ENCODE data around the gene GPR27. TPM values are rescaled to one million over a fixed set of nuclear protein-coding genes. Genes with fewer than 3 reads are reported as not detected.

Gene GPR27, protein sequence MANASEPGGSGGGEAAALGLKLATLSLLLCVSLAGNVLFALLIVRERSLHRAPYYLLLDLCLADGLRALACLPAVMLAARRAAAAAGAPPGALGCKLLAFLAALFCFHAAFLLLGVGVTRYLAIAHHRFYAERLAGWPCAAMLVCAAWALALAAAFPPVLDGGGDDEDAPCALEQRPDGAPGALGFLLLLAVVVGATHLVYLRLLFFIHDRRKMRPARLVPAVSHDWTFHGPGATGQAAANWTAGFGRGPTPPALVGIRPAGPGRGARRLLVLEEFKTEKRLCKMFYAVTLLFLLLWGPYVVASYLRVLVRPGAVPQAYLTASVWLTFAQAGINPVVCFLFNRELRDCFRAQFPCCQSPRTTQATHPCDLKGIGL
- total RNA-seq (2022; extraction: Qiagen RNA extraction; ENCODE audit: low read depth) = 3.0 to 3.3 TPM (median 3.2 TPM) in 5 replicates

DNA sequence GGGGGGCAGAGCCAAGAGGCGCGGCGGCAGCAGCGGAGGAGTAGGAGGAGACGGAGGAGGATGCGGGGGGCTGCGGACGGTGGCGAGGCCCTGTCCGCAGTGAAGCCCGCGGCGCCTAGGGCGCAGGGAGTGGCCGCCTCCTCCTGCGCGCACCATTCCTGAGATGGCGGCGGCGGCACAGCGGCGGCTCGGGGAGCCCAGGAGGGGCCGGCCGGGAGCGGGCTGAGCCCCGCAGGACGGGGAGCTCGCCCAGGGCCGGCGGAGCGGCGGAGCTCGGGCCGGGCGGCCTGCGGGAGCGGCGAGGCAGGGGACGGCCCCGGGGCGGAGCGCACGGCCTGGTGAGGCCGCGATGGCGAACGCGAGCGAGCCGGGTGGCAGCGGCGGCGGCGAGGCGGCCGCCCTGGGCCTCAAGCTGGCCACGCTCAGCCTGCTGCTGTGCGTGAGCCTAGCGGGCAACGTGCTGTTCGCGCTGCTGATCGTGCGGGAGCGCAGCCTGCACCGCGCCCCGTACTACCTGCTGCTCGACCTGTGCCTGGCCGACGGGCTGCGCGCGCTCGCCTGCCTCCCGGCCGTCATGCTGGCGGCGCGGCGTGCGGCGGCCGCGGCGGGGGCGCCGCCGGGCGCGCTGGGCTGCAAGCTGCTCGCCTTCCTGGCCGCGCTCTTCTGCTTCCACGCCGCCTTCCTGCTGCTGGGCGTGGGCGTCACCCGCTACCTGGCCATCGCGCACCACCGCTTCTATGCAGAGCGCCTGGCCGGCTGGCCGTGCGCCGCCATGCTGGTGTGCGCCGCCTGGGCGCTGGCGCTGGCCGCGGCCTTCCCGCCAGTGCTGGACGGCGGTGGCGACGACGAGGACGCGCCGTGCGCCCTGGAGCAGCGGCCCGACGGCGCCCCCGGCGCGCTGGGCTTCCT is at the start of gene GPR27:
TSS of gene GPR27 (plus strand) at position 155 of the 909 bp plus-strand sequence. CDS start at position 350, 195 bp downstream.

DNA sequence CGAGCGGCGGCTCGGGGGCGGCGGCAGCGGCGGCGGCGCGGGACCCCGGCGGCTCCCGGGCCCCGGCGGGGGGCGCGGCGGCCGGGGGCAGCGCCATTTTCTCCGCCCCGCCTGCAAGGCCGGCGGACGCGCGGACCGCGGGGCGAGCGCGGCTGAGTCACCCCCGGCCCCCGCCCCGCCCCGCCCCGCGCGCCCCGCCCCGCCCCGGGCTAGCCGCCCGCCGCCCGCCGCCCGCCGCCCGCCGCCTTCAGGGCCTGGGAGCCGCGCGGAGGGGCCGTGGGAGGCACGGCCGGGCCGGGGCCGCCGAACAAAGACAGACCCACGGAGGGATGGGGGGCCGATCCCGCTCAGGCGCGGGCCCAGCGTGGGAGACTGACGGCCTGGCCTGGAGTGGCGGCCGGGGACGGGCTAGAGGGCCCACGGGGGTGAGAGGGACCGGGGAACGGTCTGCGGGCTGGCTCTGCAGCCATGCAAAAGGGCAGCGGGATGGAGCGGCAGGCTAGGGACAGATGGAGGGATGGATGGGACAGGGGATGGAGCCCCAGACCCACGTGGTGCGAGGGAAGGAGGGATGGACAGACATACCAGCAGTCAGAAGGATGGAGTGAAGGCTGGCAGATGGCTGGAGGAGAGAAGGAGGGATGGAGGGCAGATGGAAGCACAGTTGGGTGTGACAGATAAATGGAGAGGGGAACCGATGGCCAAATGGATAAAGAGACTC is 28.2 kb upstream of the GPR27 start, which contains the start of gene EIF4E3:
TSS of gene EIF4E3 (minus strand) at position 132 of the 721 bp plus-strand sequence. CDS start at position 97, 35 bp downstream.

DNA sequence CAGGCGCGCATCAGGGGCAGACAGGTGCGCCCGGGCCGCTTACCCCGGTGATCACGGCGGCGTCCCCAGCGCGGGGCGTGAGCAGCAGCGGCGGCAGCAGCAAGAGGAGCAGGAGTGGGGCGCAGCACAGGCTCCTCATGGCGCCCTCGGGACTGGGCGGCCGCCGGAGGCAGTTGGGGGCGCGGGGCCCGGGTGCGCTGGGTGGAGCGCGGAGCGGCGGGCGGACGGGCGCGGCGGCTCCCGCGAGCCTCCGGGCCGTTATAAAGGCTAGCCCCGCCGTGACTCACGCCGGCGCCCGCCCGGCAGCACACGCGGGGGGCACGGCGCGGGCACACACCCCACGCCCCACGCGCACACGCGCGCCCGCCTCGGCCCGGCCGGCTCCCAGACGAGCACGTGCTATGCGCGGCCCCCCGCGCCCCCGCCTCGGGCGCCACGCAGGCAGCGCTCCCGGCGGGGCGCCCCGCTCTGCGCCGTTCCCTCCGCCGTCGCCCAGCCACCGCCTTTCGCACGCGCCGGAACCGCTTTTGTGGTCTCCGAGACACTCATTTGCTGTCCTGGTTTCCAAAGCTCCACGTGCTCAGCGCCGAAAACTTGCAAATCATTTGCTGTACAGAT is 31.4 kb downstream of the GPR27 start, which contains the start of gene PROK2:
TSS of gene PROK2 (minus strand) at position 235 of the 618 bp plus-strand sequence. CDS start at position 139, 96 bp downstream.

Other genes with a start within 250 kb of the GPR27 start
- 8.3 to 12.0 TPM (median 9.5 TPM) in 5 replicates for gene FOXP1, start 170.1 kb upstream of the GPR27 start, total RNA-seq (2022; extraction: Qiagen RNA extraction; ENCODE audit: low read depth)
- 3.0 to 3.8 TPM (median 3.4 TPM) in 5 replicates for gene EIF4E3, start 28.5 kb upstream of the GPR27 start, total RNA-seq (2022; extraction: Qiagen RNA extraction; ENCODE audit: low read depth)
- gene PROK2, start 31.3 kb downstream of the GPR27 start, total RNA-seq (2022; extraction: Qiagen RNA extraction; ENCODE audit: low read depth) = not detected in 5 replicates

Data from A549 treated with CpdA at 1 μM for 4 hours (cell line).